GM12875 (cell line): Measurements from ENCODE around the gene SAXO2.
"Not testable (repeated sequence)": the region's sequence is repeated elsewhere in the genome, so short reads cannot be mapped to it uniquely, and the experiment has no call there.

Experiments used
- H3K4me3 ChIP-seq: one replicate; pipeline ENCODE4 v1.5.1; 2011; ENCODE audit warnings: low read depth, low read length, control low read depth
- TF ChIP-seq, protein P1 (sequence below): IDR thresholded peaks from 2 replicates; pipeline ENCODE4 v1.5.1; 2011; ENCODE audit warnings: low read depth, mild to moderate bottlenecking, control low read depth, inconsistent platforms, low read length, moderate library complexity, borderline replicate concordance; ENCODE audit not compliant: insufficient read depth

SAXO2 gene

DNA sequence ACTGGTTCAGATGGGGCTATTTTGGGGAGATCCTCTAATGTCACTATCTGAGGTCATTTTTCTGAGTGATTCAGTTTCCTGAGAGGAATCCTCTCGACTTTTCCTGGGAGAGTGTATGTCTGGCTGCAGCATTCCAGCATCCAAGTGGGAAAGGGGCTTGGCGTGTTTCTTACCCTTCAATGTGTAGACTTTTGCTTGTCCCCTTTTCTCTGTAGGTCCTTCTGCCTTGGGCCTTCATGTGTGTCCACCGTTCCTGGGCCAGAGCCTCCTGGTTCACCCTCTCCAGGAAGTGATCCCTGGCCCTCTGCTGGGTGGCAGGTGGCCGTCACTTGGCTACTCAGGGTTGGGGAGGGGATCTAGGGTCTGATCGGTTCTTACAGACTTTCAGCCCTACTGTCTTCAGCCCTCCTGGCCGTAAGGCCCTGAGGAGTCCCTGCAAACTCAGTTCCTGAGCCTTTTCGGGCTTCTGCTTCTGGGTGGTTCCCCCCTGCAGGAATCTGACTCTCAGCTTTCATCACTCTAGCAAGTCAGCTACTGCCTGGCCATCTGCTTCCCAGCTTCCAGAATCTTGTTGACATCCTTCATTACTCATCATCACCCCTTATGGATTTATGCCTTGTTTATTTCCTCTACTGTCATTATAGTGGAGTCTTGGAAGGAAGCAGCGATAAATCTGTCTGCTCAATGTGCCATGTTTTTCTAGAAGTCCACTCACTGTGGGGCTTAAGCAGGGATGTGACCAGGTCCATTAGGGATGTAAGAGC lies 50.1 kb downstream of the SAXO2 start:
- TF ChIP-seq, protein P1, sequence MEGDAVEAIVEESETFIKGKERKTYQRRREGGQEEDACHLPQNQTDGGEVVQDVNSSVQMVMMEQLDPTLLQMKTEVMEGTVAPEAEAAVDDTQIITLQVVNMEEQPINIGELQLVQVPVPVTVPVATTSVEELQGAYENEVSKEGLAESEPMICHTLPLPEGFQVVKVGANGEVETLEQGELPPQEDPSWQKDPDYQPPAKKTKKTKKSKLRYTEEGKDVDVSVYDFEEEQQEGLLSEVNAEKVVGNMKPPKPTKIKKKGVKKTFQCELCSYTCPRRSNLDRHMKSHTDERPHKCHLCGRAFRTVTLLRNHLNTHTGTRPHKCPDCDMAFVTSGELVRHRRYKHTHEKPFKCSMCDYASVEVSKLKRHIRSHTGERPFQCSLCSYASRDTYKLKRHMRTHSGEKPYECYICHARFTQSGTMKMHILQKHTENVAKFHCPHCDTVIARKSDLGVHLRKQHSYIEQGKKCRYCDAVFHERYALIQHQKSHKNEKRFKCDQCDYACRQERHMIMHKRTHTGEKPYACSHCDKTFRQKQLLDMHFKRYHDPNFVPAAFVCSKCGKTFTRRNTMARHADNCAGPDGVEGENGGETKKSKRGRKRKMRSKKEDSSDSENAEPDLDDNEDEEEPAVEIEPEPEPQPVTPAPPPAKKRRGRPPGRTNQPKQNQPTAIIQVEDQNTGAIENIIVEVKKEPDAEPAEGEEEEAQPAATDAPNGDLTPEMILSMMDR: no peak
- no peak overlapping the region for H3K4me3 ChIP-seq

DNA sequence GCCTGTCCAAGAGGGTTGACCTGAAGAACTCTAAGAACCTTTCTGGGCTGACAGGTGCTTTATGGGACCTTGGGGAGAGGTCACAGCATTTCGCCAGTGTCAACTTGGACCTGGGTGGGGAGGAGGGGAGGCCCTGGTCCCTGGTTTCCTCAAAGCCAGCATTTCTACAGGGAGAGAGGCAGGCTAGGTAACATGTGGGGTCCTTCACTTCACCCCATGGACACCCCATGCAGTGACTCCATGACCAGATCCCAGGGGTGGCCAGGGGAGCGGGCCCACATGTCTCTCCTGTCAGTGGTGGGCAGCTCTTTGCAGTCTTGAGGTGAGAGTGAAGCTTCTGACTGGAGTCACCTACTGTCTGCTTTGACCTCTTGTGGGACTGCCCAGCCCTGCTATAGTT lies 50.8 kb downstream of the SAXO2 start:
- TF ChIP-seq, protein P1: no peak
- no peak overlapping the region for H3K4me3 ChIP-seq

DNA sequence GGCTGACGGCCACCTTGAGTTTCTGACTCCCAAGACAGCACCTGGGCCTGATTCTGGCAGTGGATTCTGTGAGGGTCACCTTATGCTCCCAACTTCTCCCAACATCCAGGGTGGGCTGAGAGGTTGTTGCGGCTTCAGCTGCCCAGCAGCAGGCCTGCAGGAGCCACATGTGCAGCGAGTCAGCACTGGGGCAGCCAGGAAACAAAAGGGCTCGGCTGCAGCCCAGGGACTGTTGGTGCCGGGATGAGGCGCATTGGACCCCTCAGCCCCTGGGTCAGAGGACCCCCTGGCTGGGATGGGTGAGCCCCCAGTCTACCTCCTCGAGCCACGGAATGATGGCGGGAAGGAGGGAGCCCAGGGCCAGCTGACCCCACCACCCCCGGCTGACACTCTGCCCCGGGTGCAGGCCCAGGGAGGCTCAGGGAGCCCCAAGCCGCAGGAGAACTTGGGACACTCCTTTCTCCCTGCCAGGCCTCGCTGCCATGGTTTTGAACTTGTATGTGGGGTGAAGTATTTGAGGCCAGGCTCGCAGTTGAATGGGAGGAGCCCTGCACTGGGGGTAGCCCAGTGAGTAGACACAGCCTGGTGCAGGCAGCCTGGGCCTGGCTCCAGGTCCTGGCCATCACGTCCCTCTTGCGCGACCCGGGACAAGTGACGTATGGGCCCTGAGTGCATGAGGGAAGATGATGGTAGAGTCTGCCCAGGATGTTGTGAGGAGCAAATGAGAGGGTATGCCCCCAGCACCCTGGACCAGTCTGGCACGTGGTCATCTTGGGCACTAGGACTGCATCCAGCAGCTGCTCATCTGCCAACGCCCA lies 51.5 kb downstream of the SAXO2 start:
- not testable (repeated sequence) for H3K4me3 ChIP-seq

DNA sequence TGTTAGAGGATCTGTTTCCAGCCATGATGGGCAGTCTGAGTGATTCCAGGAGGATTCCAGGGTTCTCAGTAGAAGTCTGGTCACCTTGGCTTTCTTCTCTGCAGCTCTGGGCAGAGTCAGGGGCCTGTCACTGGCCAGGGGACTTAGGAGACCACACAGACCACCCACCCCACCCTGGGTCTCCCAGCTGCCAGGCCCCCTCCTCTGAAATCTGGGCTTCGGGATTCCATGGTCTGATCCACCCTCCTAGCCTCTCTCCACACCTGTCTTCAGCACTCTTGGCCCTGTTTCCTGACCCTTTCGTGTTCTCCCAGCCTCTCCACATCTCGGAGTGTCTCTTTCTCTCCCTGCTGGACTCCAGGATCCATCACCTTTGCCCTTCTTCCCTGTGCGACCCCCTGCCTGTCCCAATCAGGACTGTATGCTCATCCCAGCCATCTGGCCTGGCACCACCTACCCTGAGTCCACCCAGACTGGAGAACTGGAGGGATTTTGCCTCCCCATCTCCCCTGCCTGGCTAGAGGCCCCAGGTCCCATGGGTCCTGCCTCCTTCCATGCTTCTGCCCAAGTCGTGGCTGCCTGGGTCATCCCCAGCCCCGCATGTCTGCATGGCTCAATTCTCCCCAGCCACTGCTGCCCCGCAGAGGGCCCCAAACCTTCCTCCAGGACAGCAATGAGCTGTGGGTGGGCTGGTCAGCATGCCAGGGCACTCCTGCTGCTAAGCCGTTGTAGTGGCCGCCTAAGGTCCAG lies 52.3 kb downstream of the SAXO2 start:
- TF ChIP-seq, protein P1: no peak

DNA sequence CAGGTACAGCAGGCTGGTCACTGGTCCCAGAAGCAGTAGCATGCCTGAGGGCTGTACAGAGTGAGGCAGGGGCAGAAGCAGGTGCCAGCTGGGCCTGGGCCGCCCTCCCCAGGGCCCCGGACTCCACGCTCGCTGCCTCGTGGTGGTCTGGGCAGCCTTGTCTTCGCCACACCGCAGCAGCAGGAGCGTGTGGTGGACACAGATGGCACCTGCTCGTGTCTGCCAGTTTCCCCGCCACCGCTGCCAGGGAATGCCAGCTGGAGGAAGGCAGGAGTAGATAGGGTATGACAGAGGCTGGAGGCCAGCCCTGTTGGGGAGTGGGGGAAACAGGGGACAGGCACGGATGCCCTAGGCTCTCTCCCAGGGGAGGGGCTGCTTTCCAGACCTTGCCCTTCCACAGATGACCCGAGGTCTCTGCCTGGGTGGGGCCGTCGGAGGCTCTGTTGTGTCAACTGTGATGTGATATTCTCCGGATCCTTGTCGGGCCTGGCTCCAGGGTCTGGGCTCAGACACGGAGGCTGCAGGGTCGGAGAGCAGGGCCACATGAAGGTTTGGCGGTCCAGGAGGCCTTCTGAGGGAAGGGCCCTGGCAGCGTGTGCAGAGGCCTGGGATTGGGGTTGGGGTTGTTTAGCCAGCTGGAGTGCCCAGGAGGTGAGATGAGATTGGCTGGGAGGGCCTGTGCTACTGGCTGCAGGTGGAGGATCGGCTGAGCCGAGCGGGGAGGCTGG lies 53.1 kb downstream of the SAXO2 start:
- TF ChIP-seq, protein P1: no peak
- H3K4me3 ChIP-seq: no peak overlapping the region

More for the DNA sequence above, 52.3 kb downstream of the SAXO2 start:
- no peak overlapping the region for H3K4me3 ChIP-seq

DNA sequence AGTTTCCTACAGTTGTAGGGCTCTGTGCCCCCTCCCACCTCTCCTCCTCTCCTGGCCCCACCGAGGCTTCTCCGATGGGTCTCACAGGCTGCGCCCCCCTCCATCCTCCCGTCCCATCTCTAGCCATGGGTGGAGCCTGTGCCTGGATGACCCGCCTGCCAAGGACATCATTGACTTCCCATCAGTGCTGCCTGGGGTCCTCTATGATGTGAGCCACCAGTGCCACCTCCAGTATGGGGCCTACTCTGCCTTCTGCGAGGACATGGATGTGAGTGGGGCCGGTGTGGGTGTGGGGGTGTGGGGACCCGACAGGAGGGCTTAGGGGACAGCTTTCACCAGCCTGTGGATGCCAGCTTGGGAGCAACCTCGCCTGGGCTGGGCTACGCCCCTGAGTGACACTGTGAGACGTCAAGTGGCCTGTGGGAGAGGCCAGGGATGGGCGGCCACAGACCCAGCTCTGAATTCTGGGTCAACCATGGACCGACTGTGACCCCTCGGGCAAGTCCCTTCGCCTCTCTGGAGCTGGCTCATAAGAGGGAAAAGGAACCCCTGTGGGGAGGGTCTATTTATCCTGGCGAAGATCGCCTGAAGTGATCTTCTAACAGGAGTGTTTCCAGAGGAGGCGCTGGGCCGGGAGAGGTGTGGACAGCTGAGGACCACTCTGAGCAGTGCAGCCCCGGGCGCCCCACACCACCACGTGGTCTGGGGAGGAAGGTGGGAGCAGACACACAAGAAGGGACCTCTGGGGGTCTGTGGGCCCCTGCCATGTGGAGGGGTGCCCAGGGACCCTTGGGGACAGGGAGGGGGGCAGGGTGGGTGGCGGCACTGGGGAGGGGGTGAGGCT lies 53.9 kb downstream of the SAXO2 start:
- not testable (repeated sequence) for H3K4me3 ChIP-seq

DNA sequence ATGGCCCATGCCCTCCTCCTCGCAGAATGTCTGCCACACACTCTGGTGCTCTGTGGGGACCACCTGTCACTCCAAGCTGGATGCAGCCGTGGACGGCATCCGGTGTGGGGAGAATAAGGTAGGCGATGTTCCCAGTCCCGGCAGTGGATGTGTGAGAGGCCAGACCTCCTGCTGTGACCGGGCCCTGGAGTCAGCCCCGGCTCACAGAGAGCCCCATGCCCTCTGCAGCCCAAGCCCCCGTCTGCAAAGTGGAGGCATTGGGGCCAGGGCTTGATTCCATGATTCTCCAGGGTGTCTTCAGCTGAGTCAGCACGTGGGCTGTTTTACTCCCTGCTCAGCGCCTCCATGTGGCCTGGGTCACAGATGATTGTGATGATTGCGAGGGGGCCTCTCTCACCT lies 54.5 kb downstream of the SAXO2 start:
- no peak overlapping the region for H3K4me3 ChIP-seq
- TF ChIP-seq, protein P1: no peak

DNA sequence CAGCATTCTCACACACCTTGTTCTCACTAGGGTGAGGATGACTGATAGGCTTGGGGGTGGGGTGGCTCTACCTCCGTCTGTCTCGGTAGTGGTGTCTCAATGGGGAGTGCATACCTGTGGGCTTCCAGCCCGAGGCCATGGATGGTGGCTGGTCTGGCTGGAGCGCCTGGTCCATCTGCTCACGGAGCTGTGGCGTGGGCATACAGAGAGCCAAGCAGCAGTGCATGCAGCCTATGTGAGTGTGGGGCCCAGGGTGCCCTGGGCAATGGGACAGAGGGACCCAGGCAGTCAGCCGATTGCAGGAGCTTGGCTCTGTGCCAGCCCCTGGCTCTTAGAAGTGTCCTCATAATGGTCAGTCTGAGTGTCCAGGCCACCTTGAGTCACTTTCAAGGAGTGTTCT lies 54.9 kb downstream of the SAXO2 start:
- H3K4me3 ChIP-seq: not testable (repeated sequence)

DNA sequence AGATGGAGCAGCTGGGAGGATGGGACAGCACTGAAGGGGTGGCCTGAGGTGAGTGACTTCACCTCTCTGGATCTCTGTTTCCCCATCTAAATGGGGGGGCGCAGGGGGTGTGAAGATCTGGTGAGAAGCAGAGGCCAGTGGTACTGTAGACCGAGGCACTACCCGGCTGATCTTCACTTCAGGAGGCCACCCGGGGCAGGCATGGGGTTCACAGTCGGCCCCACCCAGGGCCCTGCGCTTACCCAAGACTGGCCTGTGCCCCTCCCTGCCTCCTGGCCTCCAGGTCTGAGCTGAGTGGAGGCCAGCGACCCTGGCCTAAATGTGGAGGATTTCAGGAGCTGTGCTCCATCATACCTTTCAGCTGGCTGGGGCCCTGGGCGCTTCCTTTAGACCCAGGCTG lies 55.7 kb downstream of the SAXO2 start:
- not testable (repeated sequence) for H3K4me3 ChIP-seq

DNA sequence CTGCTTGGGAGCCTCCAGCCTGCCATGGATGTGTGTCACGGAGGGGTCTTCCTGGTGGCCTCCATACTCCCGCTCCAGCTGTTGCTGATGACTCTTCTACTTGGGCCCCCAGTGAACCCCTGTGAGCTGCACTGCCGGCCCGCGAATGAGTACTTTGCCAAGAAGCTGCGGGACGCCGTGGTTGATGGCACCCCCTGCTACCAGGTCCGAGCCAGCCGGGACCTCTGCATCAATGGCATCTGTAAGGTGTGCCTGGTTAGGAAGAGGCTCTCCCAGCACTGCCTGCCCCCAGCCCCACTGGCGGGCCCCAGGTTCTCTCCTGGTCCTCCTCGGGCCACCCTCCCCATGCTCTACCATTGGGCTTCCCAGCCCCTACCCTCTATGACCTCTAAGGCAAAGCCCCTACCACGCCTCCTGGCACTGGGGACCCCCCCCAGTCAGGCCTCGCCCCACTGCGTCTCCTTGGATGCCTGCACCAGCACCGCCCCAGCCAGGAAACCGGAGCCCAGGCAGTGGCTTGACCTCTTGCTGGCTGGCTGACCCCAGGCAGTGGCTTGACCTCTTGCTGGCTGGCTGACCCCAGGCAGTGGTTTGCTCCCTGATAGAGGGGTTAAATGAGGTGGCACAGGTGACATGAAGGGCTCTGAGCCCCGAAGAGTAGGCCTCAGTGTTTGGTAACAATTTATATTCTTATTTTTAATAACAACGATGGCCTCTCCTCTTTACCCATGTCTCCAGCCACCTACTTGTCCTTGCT lies 57.1 kb downstream of the SAXO2 start:
- not testable (repeated sequence) for H3K4me3 ChIP-seq

DNA sequence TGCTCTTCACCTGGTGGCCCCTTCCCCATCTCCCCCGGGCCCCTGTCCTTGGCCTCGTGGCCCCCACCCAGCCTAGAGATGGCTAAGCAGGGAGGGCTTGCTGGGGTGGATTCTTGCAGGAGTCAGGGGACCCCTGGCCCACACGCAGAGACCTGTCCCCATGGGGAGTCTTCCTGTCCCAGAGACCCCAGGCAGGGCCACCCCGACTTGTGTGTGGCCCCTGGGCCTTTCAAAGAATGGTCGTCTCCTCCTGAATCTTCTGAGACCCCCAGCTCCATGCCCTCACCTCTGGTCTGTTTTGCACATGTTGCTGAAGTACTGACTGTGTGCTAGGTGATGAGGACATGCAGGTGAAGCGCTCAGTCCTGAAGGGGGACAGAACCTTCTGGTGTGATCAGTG lies 58.2 kb downstream of the SAXO2 start:
- not testable (repeated sequence) for H3K4me3 ChIP-seq
